Stimulated activated CD4-positive, alpha-beta T cell treated with anti-CD3 and anti-CD28 coated beads, Interleukin-2, amount 100 ng/mL, for 4 hours (primary cell): Measurements from ENCODE around the gene CLMN.

Source experiments
- DNase-seq: peaks from one replicate; pipeline ENCODE4 v3.0.0-alpha.2; 2020; ENCODE audit warnings: low read depth

CLMN gene

GRCh38 chr14:95260537-95261361 is 59.0 kb downstream of the CLMN start:
- no peak for DNase-seq

- no peak for DNase-seq
Measured at GRCh38 chr14:95258754-95259593, 60.7 kb downstream of the CLMN start.

- DNase-seq = no peak
Measured at GRCh38 chr14:95258156-95258555, 61.6 kb downstream of the CLMN start.

GRCh38 chr14:95257521-95257920 is 62.2 kb downstream of the CLMN start:
- DNase-seq = no peak

- no peak for DNase-seq
Measured at GRCh38 chr14:95256776-95257060, 63.0 kb downstream of the CLMN start.

- no peak for DNase-seq
Measured at GRCh38 chr14:95256002-95256775, 63.5 kb downstream of the CLMN start.

GRCh38 chr14:95255487-95255886 is 64.2 kb downstream of the CLMN start:
- no peak for DNase-seq

- no peak for DNase-seq
Measured at GRCh38 chr14:95255013-95255412, 64.7 kb downstream of the CLMN start.

GRCh38 chr14:95254288-95254687 is 65.4 kb downstream of the CLMN start:
- DNase-seq = no peak

- DNase-seq = no peak
Measured at GRCh38 chr14:95253039-95253630, 66.6 kb downstream of the CLMN start.

- no peak for DNase-seq
Measured at GRCh38 chr14:95252219-95252618, 67.5 kb downstream of the CLMN start.

GRCh38 chr14:95250936-95251335 is 68.8 kb downstream of the CLMN start:
- DNase-seq = no peak

- no peak for DNase-seq
Measured at GRCh38 chr14:95250140-95250769, 69.5 kb downstream of the CLMN start.

GRCh38 chr14:95248432-95248831 is 71.3 kb downstream of the CLMN start:
- DNase-seq = no peak

GRCh38 chr14:95246870-95247269 is 72.8 kb downstream of the CLMN start:
- no peak for DNase-seq

- no peak for DNase-seq
Measured at GRCh38 chr14:95245334-95245733, 74.4 kb downstream of the CLMN start.

GRCh38 chr14:95244587-95244986 is 75.1 kb downstream of the CLMN start:
- no peak for DNase-seq

- no peak for DNase-seq
Measured at GRCh38 chr14:95242870-95243269, 76.8 kb downstream of the CLMN start.

- DNase-seq = no peak
Measured at GRCh38 chr14:95240859-95241813, 78.6 kb downstream of the CLMN start.

- no peak for DNase-seq
Measured at GRCh38 chr14:95238487-95239298, 81.0 kb downstream of the CLMN start.
